ENCODE results near the gene TBC1D22A. TPM values are rescaled to one million over a fixed set of nuclear protein-coding genes. Genes with fewer than 3 reads are reported as not detected.
A peak's percentile ranks its signal among the peaks of the same experiment; 100 is the strongest.

TBC1D22A gene
- total RNA-seq, 1 experiment from 2014 or later, result 26.0 TPM

GRCh38 chr22:46829117-46829891 lies 66.9 kb downstream of the TBC1D22A start:
- Mint-ChIP-seq H3K36me3 (ENCODE audit: insufficient read depth, unreplicated experiment) (peaks cover 4% of the 10 kb centered on the region), H3K4me1 (ENCODE audit: insufficient read depth, unreplicated experiment) (peaks cover 41% of the 10 kb centered on the region), H3K4me3 (ENCODE audit: unreplicated experiment) (peak overlapping the region; percentile 59), H3K9me3 (ENCODE audit: unreplicated experiment) (no peaks in the 10 kb centered on the region), H3K27ac (ENCODE audit: low read depth, unreplicated experiment) (peak overlapping the region; percentile 95), H3K27me3 (ENCODE audit: insufficient read depth, unreplicated experiment) (no peaks in the 10 kb centered on the region)
- POLR2A ChIA-PET, result interaction anchor here (0.7 to 2.4 kb wide), 9 partner anchors 10 to 141 kb away, joined by 3 to 13 read pairs (median 4); partner anchors contain the start of gene TBC1D22A
- CTCF ChIA-PET, result interaction anchor here (0.6 to 5.8 kb wide), 6 partner anchors 15 to 317 kb away, joined by 3 to 31 read pairs (median 6); no protein-coding TSS in a partner anchor
- TF ChIP-seq, protein P1, sequence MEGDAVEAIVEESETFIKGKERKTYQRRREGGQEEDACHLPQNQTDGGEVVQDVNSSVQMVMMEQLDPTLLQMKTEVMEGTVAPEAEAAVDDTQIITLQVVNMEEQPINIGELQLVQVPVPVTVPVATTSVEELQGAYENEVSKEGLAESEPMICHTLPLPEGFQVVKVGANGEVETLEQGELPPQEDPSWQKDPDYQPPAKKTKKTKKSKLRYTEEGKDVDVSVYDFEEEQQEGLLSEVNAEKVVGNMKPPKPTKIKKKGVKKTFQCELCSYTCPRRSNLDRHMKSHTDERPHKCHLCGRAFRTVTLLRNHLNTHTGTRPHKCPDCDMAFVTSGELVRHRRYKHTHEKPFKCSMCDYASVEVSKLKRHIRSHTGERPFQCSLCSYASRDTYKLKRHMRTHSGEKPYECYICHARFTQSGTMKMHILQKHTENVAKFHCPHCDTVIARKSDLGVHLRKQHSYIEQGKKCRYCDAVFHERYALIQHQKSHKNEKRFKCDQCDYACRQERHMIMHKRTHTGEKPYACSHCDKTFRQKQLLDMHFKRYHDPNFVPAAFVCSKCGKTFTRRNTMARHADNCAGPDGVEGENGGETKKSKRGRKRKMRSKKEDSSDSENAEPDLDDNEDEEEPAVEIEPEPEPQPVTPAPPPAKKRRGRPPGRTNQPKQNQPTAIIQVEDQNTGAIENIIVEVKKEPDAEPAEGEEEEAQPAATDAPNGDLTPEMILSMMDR (IDR thresholded peaks at IDR 0.05; ENCODE audit: unreplicated experiment), result no peak
- peak; percentile 84 for DNase-seq (ENCODE audit: unreplicated experiment)
- no TSS peak for BruUV-seq (replicated peaks)
- intact Hi-C loops (cut with micrococcal nuclease), result loop anchor here (5.0 kb wide), 1 partner anchor 1008 kb away; no protein-coding TSS in a partner anchor

DNA sequence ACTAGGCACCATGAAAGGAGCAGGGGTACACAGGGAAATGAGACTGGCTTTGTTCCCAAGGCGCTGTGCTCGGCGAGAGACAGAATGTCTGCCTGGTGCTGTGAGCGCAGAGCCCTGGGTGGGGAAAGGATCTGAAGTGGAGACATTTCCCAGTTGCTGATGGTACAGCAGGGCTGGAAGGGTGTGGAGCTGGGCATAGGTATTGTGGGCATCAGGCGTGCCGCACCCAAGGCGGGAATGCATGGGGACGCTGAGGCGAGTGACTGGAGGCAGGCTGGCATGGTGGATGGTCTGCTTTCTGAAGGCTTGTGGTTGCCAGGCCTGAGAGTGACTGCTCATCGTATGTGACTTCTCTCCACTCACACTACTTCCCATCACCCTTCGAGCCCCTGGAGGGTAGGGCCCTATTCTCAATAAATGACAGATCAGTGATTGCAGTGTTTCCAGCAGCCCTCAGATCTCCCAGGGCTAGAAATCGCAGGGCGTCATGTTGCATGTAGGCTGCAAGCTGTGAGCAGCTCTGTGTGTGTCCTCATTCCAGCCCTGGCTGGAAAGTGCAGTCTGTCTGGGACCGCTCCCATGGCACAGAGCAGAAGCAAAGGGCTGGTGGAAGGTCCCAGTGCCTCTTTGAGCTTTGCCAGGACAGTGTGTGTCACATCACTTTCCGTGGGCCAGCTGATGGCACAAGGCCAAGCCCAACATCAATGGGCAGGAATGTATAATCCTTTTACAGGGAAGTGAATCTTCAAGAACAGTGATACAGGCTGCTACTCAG lies 67.7 kb downstream of the TBC1D22A start:
- CTCF ChIA-PET, result interaction anchor here (0.6 to 5.8 kb wide), 7 partner anchors 14 to 155 kb away, joined by 3 to 31 read pairs (median 6); no protein-coding TSS in a partner anchor
- BruUV-seq (replicated peaks), result no TSS peak
- H3K9me3 Mint-ChIP-seq (ENCODE audit: unreplicated experiment), result peaks cover 5% of the 10 kb centered on the region
- peak; percentile 55 for DNase-seq (ENCODE audit: unreplicated experiment)
- H3K4me1 Mint-ChIP-seq (ENCODE audit: insufficient read depth, unreplicated experiment), result peaks cover 41% of the 10 kb centered on the region
- H3K27me3 Mint-ChIP-seq (ENCODE audit: insufficient read depth, unreplicated experiment), result no peaks in the 10 kb centered on the region
- H3K4me3 Mint-ChIP-seq (ENCODE audit: unreplicated experiment), result peak overlapping the region; percentile 59
- H3K36me3 Mint-ChIP-seq (ENCODE audit: insufficient read depth, unreplicated experiment), result peaks cover 5% of the 10 kb centered on the region
- H3K27ac Mint-ChIP-seq (ENCODE audit: low read depth, unreplicated experiment), result peak overlapping the region; percentile 95
- intact Hi-C loops (cut with micrococcal nuclease), result loop anchor here (5.0 kb wide), 1 partner anchor 1007 kb away; no protein-coding TSS in a partner anchor
- TF ChIP-seq, protein P1 (IDR thresholded peaks at IDR 0.05; ENCODE audit: unreplicated experiment), result no peak
- POLR2A ChIA-PET, result interaction anchor here (0.6 to 2.4 kb wide), 7 partner anchors 10 to 142 kb away, joined by 3 to 13 read pairs (median 5); partner anchors contain the start of gene TBC1D22A

DNA sequence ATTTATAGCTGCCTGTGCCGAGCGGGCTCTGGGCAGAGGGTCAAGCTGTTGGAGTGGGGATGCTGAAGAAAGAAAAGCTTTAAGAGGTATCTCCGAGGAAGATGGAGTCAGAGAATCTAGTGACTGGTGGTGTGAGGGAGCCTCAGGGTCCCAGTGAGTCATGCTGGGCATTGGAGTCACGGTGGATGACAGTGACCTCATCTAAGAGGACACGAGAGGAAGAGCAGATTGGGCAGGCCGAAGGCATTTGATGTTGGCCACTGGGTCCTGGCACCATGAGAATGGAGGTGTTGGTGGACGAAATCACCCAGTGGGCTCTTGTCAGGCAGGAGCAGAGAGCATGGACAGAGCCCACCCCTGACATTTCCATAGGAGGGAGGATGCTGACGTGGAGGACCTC lies 68.4 kb downstream of the TBC1D22A start:
- Mint-ChIP-seq H3K36me3 (ENCODE audit: insufficient read depth, unreplicated experiment) (peaks cover 12% of the 10 kb centered on the region), H3K4me1 (ENCODE audit: insufficient read depth, unreplicated experiment) (peaks cover 41% of the 10 kb centered on the region), H3K27me3 (ENCODE audit: insufficient read depth, unreplicated experiment) (no peaks in the 10 kb centered on the region), H3K9me3 (ENCODE audit: unreplicated experiment) (peaks cover 11% of the 10 kb centered on the region), H3K27ac (ENCODE audit: low read depth, unreplicated experiment) (peak overlapping the region; percentile 95), H3K4me3 (ENCODE audit: unreplicated experiment) (peak overlapping the region; percentile 59)
- no peak for DNase-seq (ENCODE audit: unreplicated experiment)
- BruUV-seq (replicated peaks), result no TSS peak
- intact Hi-C loops (cut with micrococcal nuclease), result no loop called here
- TF ChIP-seq, protein P1 (IDR thresholded peaks at IDR 0.05; ENCODE audit: unreplicated experiment), result no peak
- CTCF ChIA-PET, result interaction anchor here (0.6 to 5.8 kb wide), 4 partner anchors 13 to 68 kb away, joined by 3 to 31 read pairs (median 7); no protein-coding TSS in a partner anchor
- POLR2A ChIA-PET, result interaction anchor here (0.6 to 2.4 kb wide), 3 partner anchors 10 to 14 kb away, joined by 3 to 13 read pairs (median 11); no protein-coding TSS in a partner anchor
